GM19438 (cell line): ENCODE data around the gene MICAL3.
"Not testable (repeated sequence)": the region's sequence is repeated elsewhere in the genome, so short reads cannot be mapped to it uniquely, and the experiment has no call there.

Experiments
- ATAC-seq: cut with Tn5 transposase; IDR thresholded peaks from one replicate; pipeline ENCODE4 v1.9.1; 2021; ENCODE audit warnings: low read depth; ENCODE audit not compliant: unreplicated experiment

MICAL3 gene

DNA sequence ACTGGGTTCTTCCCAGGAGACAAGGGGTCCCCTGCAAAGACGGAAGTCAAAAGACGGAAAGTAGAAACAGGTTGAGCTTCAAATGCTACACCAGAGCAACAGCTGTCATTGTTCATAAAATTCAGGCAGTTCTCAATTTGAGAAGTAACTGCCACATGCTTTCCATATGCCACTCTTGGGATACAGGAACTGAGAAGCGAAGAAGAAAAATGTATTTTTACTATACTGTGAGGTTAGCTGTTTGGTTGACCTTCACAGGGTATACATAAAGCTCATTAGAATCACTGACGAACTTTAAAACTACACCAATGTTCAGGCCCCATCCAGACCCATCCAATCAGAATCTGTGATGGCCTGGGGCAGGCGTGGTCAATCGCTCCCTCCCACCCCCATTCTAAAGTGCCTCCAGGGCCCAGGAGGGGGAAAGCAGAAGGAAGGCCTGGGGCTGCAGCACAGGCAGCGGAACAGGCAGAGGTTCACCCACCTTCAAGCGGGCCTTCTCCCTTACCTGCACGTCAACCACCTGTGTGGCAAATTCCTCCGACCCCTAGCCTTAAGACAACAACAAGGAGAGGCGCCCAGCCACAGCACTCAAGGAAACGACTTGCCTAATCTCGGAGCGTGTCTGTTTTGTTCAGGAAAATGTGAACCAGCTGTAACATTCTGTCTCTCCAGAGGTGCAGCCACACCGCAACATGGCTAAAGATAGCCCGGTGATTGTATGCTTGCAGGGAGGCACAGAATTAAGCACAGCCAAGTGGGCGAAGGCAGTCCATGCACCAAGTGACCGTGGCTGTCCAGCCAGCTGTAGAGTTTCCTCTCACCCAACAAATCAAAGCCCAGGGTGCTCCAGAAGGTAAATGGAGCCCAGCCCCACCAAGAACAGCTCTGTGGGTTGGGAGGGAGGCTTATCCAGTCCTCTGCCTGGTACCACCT lies 82.6 kb downstream of the MICAL3 start:
- no peak for ATAC-seq

DNA sequence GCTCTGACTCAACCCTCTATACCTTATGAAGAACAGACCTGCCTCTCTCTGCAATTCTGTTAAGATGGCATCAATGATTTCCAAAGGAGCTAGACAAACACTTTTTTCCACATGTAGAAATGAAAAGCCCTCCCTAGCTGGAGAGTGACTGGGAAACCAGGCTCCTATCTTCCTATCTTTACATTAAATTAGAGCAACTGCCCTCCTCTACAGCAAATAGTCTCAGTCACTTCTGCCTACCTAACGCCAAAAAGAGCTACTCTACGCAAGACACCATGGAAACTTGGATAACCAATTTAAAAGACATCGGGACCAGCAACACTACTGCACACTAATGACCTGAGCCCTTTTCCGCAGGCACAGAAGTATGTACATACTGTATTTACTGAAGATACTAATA lies 84.8 kb downstream of the MICAL3 start:
- ATAC-seq: no peak

DNA sequence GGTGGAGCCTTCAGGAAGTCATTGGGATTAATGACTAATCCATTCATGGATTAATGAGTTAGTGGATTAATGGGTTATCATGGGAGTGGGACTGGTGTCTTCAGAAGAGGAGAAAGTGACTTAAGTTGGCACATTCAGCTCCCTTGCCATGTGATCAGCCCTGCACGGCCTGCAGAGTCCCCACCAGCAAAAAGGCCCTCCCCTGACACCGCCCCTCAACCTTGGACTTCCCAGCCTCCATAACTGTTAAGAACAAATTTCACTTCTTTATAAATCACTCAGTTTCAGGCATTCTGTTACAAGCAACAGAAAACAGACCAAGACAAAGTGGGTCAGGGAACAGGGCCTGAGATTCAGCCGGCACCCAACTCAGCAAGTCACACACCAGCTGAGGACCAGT lies 85.3 kb downstream of the MICAL3 start:
- no peak for ATAC-seq

DNA sequence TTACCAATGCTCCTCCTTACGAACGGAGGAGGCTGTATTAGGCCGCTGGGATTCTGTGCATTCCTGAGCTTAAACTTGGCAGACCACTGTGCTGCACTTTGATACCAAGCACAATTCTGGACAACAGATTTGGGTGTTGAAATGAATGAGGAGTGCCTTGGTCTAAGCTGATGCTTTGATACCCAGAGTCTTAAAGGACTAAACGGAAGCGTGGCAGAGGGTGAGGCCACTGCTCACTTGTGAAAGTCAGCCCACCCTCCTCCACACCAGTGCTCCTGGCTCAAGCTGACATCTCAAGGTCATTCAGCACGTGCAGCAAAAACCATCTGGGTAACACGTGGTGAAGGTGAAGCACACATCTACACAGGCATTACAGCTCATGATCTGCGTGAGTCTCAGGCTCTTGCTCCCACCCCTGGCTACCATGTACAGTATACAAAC lies 85.9 kb downstream of the MICAL3 start:
- no peak for ATAC-seq

DNA sequence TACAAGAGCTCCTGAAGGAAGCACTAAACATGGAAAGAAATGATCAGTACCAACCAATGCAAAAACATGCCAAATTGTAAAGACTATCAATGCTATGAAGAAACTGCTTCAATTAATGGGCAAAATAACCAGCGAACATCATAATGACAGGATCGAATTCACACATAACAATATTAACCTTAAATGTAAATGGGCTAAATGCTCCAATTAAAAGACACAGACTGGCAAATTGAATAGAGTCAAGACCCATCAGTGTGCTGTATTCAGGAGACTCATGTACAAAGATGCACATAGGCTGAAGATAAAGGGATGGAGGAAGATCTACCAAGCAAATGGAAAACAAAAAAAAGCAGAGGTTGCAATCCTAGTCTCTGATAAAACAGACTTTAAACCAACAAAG lies 91.9 kb downstream of the MICAL3 start:
- not testable (repeated sequence) for ATAC-seq

DNA sequence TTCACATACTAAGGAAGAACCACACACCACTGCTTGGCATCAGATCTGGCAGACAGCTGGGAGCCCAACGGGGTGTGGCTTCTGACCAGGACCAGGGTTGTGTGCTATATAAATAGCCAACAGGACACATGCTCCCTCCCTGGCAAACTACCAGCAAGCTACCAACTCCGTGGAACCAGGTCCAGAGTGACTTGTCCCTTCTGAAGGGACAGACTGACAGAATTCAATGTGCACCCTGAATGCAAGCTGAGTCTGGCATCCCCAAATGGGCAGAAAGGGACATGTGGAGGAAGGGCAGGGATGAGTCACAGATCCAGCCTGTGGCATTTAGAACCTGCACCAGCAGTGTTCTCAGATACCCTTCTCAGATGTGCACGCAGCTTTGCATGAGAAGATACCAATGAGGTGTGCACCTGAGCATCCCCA lies 92.9 kb downstream of the MICAL3 start:
- no peak for ATAC-seq

DNA sequence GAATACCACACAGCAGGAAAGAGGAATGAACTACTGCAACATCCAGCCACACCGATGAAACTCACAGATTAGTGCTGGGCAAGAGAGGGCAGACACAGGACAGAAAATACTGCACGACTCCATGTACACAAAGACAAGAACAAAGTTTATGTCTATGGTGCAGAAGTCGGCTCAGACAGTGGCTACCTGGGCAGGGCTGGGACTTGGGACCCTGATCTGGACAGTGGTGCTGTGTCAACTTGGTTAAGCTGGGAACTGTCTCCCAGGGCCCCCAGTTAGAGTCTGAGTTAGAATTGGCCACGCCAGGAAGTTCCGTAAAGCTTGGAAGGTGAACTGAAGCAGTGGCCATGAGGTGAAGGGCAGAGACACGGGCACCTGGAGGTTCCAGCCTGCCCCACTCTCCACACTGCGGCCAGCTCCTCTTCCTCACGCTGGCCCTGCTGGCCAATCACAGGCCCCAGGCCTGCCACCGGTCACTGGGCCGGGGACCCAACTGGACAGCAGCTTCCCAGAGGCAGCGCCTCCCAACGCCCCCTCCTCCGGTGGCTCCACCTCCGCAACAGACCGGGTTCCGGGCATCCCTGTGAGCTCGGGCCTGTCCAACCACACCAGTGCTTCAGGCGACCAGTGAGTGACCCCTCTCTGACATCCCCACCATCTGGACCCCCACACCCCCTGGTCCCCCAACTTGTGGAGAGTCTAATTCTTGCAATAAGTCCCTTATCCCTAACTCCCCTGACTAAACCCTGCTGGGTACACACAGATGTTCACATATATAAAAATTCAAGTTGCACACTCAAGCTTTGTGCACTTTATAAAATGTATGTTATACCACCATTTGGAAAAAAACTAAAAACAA lies 93.7 kb downstream of the MICAL3 start:
- no peak for ATAC-seq

DNA sequence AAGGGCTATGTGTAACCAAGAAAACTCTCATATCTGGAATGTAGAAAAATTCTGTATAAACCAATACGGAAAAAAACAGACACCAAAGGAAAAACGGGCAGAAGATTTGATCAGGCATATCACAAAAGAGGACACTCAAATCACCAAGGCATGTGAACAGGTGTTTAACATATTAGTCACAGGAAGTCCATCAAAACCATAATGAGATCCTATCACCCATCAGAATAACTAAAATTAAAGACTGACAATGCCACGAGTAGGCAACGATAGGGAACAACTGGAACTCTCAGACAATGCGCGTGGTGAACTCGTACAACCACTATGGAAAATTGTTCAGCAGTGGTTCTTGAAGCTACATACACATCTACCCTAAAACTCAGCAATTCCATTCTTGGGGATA lies 94.5 kb downstream of the MICAL3 start:
- no peak for ATAC-seq

DNA sequence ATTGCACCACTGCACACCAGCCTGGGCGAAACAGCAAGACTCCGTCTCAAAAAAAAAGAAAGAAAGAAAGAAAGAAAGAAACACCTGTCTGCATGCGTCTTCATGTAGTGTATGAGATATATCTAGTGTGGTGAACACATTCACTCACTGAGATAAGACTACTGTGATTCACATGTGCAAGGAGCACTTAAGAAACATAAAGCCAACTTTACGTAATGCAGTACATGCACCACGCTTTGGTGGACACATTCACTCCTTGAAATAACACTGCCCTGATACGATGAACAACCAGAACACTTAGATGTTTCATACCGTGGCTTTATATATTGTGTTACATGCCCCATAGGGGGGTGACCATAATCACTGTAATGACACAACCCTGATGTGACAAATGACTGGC lies 96.0 kb downstream of the MICAL3 start:
- no peak for ATAC-seq

DNA sequence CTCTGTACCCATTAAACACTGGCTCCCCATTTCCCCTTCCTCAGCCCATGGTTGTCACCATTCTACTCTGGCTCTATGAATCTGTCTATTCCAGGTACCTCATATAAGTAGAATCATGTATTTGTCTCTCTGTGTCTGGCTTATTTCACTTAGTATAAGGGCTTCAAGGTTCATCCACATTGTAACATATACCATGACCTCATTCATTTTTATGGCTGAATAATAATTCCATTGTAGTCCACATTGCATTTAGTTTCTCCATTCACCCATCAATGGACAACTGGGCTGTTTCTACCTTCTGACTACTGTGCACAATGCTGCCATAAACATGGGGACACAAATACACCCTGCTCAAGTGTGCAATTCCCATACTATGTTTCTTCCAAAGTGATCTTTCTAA lies 97.3 kb downstream of the MICAL3 start:
- no peak for ATAC-seq

DNA sequence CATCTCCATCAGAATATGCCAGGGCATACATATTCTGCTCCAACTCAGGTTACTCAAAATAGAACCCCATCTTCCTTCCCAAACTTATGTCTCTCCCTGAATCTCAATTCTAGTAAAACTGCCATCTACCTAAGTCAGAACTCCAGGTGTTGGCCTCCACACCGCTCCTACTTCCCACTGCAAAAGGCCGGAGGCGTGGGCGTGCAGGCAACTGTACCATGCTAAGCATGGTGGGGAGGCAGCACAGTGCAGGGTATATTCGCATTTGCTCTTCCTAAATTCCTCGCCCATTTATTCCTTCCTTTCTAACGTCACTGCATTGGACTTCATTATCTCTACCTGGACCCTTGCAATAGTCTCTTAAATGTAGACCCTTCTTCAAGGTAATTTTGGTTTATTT lies 97.8 kb downstream of the MICAL3 start:
- no peak for ATAC-seq

DNA sequence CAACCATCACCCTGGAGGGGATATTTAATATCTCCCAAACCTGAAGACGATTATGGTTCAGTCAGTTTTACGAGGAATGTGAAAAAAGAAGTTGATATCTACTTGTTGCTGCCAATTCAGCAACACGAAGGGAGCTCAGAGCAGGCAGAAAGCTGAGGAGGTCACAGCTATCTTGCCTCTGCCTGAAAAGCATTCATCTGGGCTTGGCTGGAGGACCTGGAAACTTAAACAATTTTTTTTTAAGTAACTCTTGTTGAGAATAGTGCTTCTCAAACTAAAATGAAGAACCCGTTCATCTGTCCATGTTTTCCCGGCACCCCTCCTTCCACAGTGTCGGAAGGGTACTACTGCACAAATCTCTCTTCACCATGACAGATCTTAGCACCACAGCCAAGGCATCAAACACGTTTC lies 98.9 kb downstream of the MICAL3 start:
- ATAC-seq: no peak

DNA sequence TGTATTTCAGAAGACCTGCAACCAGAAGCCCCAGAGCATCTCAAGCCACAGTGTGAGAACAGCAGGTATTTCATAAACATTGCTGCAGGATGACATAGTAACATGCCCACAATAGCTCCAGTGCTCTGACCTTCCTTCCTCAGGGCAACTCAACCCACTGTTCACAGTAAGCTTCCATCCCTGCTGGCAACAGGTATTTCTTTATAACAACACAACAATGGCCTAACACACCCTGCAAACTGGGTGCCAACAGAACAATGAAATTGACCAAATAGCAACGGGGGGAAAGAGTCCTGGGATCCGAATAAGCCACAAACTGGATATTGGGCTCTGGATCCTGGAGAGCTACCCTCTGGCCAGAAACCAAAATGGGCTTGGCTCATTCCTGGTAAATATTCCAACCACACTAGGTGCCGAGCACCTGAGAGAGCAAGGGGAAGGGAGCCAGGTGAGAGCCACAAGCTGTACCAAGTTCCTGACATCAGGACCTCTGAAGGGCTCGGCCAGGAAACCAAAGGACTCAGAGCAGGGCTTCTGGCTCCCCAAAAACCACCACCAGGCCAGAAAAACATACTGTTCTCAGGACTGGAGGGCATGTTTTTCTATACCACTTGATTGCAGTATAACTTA lies 99.5 kb downstream of the MICAL3 start:
- no peak for ATAC-seq

DNA sequence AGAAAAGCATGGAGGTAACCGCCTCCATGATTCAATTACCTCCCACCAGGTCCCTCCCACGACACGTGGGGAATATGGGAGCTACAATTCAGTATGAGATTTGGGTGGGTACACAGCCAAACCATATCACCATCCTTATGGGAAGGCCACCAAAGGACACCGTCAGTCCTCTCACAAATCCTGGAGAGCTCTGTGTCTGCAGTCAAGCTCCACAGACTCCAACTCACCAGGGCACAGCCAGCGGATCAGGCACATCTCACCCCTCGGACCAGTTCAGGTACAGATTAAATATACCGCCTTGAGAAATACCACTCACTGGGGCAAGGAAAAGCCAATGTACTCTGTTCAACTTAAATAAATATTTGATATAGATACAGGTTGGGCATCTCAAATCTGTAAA lies 100.3 kb downstream of the MICAL3 start:
- ATAC-seq: no peak

DNA sequence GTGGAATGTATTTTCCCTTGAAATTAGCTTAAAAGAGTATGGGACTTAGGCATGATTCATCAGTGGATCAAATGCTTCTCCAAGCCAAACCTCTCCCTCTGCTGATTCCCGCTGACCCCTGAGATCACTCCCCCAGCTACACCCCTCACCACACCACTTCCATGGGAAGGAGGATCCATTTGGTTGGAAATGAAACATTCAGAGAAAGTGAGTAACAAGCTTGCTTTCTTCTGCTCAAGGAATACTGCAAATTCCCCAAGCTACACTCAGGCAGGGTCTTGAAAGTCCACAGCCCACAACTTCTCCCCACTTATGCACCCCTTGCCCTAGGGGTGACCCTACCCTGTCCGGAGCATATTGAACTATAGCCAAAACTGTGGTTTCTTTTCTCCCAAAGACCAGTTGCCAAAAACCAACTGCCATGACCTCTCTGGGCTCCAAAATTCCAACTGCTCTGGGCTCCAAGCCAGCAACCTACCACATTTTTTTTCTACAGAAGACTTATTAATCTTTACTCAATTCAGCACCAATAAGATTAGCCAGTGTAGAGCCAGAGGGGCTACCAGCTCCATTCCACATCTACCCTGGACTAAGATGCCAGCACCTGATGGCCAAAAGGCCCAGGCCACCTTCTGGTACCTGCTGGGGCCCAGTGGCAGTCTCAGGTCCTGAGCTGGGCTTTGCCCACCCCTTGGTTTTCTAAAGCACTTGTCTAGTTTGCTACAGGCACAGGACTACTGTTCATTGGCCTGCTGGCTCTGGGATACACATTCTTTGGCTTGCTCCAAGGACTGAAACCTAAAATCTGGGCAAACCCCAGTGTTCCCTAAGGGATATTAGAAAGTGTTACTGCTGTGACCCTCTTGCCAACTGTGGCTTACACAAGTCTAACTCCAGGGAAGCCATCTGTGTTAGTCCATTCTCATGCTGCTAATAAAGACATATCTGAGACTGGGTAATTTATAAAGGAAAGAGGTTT lies 101.1 kb downstream of the MICAL3 start:
- ATAC-seq: no peak

DNA sequence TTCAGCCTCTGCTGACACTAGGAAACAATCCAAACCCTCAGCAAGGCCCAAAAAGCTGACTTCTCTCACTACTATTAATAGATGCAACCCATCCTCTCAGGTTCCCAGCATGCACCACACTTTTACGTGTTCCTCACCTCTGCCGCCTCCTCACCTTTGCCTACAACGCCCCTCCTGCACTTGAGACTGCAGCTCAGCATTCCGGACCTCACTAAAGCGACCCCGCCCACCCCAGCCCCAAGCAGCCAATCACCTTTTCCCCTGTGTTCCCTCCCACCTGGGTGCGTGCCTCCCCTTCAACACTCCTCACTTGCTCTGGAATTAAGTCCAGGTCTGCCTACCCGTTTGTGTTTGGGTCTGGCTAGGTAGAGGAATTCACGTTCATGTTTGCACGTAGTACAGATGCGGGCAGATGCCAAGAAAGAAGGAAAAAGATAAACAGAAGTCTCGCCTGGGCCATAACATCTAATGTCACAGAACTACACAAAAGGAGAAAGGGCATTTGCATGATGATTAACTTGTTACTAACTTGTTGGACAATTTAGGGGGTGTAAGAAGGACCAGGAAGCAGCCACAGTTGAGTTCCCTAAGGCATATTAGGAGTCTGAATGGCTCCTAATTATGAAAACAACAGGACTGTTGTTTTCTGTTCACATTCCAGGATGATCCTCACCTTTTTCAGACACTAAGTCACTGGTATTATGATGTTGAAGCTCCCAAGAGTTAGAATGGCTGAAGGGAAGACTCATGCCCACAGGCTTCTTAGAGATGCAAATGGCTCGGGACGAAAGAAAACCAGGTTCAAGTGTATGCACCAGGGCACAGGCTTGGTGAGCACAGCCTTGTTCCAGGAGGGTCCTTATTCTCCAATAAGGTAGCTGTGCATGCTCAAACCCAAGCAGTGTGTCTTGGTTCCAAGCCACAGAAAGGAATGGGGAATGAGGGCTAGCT lies 102.2 kb downstream of the MICAL3 start:
- ATAC-seq: no peak

DNA sequence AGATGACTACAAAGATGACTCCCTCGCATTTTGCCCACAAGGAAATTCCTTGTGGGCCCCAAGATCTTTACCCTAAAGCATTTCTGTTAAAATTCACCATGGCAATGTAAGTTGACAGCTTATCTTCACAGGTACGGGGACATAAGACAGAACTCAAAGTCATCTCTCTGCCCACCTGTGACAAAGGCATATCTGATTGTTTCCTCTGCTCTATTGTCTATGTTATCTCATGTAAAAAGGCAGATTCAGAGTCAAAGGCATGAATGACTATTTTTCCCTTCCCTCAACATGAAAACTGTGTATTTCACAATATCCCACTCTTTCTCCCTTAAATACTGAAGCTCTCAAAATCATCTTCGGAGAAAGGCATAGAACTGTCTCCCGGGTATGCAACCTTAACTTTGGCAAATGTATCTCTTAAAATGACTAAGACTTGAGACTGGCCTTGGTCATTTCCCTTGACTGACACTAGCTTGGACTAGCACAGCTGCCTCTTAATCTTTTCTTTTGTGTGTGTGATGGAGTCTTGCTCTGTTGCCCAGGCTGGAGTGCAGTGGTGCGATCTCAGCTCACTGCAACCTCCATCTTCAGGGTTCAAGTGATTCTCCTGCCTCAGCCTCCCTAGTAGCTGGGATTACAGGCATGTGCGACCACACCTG lies 103.2 kb downstream of the MICAL3 start:
- ATAC-seq: no peak

DNA sequence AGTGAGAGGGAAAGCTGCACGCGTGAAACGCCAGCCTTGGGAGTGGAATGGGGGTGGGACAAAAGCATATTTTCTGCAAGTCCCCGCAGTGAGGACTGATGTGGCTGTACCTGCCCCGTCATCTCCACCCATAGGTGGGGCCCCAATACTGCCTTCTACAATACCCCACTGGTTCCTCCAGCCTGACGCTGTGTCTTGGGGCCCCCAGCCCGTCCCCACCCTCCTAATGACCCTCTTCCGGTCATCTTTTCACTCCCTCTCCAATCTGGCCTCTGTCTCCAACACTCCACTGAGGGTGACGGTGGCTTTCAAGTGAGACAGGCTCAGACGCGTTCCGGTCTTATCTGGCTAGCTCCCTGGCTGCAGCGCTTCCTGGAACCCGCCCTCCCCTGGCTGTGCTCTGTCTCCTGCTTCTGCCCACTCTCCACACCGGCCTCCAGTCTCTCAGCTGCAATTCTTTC lies 104.2 kb downstream of the MICAL3 start:
- no peak for ATAC-seq
